AG08395 (cell line): ENCODE results near the gene ERGIC1.
A peak's percentile ranks its signal among the peaks of the same experiment; 100 is the strongest.

Source experiments
- DNase-seq: peaks from one replicate; pipeline ENCODE4 v3.0.0; 2012; ENCODE audit warnings: mixed read lengths, low spot score

The ERGIC1 gene

DNA sequence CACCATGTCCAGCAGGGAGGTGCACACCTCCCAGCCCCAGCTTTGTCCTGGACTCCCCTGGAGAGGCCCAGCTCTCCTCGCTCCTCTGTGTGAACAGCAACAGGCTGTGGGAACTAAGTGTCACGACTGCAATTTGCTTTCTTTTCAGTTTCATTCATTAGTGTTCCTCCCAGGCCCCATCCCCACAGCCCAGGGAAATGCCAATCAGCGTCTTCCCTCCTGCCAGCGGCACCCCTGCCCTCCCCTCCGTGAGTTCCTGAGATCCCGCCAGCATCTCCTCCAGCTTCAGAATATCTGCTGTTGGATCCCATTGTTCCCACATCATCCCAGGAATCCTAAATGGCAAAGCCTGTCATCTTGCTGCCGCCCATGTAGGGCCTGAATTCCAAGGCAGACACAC is 112.1 kb downstream of the ERGIC1 start:
- no peak for DNase-seq

DNA sequence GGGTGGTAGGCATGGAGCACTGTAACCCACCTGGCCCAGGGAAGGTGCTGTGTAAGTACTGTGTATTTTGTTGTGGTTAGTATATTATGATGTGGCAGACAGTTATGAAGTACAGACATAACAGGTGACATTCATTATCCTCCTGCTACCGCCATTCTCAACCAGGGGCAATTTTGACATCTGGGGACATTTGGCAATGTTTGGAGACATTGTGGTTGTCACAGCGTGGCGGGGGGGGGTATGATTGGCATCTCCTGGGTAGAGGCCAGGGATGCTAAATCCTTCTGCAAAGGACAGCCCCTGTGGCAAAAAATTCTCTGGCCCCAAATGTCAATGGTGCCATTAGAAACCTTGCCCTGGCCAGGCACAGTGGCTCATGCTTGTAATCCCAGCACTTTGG is 115.4 kb downstream of the ERGIC1 start:
- DNase-seq: no peak

DNA sequence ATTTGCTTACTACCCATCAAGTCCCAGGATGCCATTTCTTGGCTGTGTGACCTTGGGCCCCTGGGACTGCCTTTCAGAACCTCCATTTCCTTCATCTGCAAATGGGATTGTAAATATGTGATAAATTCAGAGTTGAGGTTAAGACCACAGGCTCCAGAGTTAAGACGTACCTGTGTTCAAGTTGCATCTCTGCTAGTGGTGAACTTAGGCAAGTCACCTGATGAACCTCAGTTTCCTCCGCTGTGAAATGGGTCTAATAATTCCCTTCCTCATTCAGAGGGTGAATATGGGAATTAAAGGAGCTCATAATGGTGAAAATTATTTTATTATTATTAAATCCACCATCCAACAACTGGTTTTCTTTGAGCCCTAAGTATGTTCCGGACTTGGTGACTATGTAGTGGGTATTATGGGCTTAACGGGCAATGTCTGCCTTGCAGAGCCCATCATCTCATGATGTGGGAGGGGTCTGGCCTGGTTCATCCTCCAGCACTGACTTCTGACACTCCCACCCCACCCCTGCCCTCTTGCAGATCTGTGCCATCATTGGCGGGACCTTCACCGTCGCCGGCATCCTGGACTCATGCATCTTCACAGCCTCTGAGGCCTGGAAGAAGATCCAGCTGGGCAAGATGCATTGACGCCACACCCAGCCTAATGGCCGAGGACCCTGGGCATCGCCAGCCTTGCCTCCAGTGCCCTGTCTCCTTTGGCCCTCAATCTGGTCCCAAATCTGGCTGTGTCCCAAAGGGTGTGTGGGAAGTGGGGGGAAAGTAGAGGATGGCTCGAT is 116.3 kb downstream of the ERGIC1 start:
- no peak for DNase-seq

DNA sequence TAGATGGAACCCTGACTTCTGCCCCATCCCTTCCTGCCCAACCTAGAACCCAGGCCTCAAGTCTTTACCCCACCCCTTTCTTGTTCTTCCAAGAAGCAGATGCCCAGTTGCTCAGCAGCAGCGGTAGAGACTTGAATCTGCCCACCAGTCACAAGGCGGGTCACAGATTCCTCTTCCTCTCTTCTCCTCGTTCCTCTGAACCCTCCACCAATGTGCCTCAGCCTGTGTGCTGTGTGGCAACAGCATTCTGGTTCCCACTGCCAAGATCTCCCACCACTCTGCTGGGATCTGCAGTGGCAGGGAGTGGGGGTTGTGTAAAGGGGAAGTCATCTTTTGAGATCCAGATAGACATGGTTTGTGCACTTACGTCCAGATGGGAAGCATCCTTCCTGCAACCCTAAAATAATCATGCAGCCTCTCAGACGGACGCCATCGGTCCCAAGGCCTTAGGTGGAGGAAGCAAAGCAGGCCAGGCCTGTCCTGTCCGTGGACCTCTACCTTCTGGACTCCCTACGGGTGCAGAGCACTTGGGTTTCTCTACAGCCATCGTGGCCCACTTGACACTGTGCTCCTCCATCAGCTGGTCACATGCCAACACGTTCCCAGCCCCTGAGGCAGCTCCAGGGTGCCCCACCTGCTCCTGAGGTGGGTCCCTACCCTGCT is 117.5 kb downstream of the ERGIC1 start:
- no peak for DNase-seq

DNA sequence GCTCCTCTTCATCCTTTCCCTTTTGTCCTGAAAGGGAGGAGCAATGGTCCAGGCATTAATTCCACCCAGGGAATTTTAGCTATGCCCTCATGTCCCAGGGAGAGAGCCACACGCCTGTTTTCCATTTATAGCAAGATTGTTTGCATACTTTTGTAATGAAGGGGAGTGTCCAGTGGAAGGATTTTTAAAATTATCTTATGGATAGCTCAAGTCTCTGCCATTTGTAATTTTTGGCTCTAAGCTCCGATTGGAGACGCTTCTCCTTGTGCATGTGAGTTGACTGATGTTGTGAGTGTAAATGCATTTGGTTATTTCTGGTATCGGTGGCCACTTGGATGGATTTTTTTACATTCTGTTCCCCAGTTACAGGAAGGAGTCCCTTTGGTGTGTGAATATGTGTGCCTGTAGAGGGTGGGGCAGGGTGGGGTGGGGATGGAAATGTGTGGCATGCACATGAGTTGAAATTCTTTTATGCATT is 118.0 kb downstream of the ERGIC1 start:
- peak; percentile 70 for DNase-seq

DNA sequence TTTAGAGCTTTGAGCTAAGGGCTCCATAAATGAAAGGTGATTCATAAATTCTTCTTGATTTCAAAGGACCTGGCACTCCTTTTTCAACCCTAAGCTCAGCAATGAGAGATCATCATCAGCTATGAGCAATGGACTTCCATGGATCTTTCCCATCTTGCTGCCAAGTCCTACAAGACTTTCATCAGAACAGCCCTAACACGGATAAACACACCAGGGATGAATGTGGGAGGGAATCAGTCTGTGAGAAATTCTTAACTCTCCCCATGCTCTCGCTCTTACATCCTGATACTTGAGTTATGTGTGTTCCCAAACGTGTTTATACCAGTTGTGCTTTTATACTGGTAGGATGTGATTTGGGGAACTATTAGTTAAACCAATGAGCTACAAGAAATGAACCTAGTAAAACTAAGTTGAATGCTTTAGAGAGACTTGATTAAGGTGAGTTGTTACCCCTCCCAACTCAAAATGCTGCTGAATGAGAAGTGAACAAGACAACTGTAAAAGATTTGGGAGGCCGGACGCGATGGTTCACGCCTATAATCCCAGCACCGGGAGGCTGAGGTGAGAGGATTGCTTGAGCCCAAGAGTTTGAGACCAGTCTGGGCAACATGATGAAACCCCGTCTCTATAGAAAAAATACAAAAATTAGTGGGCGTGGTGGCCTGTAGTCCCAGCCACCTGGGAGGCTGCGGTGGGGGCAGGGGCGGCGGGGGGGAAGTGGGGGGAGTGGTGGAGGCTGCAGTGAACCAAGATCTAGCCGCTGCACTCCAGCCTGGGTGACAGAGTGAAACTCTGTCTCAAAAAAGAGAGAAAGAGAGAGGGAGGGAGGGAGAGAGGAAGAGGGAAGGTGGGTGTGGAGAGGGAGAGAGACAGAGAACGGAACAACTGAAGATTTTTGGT is 120.0 kb downstream of the ERGIC1 start:
- peak; percentile 77 for DNase-seq

DNA sequence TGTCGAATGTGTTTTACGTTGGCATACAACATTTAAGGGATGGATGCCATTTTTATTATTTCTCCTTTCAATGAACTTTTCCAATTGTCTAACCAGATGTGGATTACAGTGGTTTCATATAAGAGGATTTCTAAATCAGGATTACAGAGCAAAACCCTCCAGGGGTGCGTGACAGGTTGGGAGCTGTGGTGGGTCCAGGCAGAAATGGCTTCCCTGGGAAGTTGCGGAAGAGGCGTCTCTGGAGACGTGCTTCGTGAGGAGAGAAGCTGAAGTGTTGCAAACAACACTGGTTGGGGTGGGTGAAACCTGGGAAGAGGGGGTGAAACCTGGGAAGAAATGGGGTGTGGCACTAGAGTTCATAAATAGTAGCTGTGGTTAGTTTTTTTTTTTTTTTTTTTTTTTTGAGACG is 120.7 kb downstream of the ERGIC1 start:
- no peak for DNase-seq

DNA sequence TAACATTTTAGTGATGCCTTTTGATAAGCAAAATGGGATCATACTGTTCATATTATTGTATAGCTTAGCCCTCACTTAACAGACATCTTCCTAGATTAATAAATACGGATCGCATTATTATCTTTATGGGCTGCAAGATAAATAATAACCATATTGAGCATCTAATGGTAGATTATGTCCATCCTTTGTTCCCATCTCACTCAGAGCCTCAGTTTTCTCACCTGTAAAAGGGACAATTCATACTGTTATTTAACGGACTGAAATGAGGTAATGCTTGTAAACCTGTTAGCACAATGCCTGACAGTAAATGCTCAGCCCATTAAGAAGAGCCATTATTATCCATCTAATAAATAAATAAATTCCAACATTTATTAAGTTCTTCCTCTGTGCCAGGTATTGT is 122.2 kb downstream of the ERGIC1 start:
- no peak for DNase-seq

DNA sequence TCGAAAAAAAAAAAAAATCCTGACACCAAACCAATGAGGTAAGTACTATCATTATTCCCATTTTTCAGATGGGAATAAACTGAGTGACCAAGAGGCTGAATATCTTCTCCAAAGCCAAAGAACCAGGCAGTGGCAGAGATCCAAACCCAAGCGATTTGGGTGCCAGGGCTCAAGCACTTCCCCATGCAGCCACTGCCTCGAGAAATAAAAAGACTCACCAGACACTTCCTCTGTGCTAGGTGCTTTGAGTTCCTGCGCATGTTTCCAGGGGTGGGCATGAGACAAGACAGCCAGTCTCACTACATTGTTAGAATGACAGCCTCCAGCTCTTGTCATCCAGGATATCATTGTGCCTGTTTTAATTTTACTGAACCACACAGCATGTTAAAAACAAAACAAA is 122.9 kb downstream of the ERGIC1 start:
- DNase-seq: no peak

DNA sequence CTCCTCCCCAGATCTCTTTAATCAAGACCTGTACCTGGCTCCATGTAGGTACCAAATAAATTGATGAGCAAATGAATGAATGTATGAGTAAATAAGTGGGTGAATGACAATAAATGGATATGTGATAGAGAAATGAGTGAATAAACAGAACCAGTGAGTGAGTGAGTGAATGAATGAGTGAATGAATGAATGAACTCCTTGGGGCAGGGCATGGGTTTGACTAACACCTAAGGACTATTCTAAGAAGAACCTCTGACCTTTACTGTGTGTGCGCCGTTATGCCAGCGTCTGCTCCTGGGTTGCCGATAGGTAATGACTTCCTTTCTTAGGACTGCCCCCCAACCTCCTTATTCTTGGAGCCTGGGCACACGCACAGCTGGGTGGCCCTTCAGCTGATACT is 123.4 kb downstream of the ERGIC1 start:
- no peak for DNase-seq

DNA sequence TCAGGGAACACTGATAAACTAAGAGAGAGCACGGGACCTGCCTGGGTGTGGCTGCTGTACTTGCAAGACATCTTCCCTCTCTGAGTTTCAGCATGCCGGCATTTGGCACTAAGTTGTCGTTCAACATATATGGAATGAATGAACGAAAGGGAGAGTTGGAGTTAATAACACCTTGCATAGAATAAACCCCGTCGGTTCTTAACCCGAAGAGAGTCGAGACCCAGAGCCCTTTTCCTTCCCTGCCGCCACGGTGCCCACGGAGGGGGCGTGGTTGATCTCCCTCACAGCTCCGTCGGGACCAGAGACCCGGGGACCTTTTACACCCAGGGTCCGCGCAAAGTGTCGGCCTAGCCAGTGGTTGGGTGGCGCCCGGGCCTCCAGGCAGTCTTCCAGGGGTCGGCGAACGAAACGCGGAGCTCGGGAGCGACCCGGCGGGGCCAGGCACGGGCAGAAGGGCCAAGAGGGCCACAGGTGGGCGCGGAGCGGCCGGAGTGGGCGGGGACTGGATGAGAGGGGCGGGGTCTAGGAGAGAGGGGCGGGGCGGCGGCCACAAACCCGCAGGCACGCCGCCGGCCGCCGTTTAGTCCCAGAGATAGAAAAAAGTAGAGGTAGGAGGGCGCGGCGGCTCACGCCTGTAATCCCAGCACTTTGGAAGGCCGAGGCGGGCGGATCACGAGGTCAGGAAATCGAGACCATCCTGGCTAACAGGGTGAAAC is 124.4 kb downstream of the ERGIC1 start:
- peak; percentile 77 for DNase-seq

DNA sequence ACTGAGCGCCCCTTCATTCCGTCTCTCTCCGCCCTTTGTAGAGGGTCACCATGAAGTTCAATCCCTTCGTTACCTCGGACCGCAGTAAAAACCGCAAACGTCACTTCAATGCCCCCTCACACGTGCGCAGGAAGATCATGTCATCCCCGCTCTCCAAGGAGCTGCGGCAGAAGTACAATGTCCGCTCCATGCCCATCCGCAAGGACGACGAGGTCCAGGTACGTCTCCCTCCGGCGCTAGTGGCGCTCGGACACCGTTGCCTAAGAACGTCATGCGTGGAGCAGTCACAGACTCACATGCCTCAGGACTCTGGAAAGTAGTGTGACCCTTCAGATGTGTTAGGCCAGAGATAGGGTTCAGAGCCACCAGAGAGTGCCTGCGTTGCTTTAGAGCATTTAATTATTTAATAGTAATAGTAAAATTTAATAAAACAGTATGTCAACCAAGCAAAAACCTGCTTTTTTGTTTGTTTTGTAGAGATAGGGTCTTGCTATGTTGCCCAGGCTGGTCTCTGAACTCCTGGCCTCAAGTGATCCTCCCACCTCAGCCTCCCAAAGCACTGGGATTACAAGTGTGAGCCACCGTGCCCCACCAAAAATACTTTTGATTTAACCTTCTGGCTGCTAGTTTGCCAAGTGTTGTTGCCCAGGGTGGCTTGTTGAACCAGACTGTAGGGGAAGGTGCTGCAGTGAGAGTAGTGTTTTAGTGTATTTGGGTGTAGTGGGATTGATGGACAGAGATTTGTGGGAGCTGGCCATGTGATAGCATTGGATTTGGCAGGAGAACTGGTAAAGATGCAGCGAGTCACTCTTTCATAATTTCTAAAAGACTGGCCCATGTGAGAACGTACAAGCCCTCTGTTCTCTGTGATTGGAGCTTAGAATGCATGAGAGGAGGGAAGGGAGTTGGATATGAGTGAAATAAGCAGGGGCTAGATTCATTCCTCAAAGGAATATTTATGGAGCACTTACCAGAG is 126.1 kb downstream of the ERGIC1 start:
- DNase-seq: no peak

DNA sequence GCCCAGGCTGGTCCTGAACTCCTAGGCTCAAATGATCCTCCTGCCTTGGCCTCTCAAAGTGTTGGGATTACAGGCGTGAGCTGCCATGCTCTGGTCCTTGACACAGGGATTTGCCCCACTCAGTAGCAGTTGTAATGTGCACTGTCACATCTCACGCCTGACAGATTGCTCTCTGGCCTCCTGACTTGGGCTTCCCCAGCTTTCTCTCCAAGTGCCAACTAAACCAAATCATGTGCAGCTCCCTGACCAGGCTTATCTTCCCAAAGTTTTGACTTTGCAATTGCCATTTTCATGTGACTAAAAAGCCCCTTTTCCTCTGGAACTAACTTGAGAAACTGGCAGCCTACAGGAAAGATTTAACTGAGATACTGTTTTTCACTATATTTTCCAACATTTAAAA is 135.9 kb downstream of the ERGIC1 start:
- DNase-seq: no peak

DNA sequence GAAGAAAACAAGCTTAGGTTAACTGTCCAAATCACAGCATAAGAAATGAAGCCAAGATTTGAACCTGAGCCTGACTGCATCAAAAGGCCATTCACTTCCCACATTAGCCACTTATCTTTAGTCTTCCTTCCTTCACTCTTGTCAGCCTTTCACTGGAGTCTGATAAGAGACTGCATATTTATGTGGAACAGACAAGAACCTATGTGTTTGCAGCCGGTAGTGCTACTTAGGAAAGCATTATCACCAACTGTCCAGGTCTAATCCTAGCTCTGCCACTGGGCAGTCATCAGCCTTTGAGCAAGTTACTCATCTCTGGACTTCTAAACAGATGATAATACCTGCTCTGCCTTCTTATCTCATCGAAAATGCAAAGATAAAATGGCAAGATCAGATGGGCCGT is 137.4 kb downstream of the ERGIC1 start:
- DNase-seq: no peak

DNA sequence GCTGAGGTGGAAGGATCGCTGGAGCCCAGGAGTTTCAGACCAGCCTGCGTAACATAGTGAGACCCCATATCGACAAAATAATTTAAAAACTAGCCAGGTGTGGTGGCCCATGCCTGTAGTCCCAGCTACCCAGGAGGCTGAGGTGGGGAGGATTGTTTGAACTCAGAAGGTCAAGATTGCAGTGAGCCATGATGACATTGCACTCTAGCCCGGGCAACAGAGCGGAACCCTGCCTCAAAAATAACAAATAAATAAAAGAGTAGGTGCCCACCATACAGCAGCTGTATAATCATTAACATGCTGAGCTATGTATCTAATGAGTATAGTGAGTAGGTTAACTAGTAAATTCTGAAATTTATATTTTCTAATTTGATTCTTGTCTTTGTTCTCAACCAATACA is 138.5 kb downstream of the ERGIC1 start:
- no peak for DNase-seq

DNA sequence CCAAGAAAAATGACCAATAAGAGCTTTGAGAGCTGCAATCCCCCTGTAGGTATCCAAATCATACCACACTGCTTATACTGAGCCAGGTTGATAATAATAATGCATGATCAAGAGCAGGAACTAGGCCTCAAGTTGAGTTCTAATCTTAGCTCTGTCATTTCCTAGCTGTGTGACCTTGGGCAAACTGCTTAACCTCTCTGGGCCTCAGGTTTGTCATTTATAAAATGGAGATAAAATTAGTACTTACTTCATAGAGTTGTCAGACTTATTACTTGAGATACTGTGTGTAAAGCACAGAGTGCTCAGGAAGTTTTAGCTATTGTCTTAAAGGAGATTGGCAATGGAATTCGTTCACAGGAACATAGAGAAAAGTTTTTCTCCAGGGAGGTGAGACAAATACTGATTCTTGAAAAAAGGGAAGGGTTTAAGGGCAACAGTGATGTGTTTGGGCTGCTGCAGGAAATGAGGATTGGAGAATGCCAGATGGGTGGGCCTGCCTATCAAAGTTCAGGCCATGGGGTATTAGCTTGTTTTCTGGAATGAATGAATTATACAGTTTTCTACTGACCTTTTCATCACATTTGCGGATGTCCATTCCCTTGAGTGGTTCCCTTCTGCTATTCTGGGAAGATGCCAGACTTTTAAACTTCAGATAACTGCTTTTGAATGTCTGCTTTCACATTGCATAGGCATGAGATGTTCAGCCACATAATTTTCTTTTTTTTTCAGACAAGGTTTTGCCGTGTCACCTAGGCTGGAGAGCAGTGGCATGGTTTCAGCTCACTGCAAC is 139.3 kb downstream of the ERGIC1 start:
- DNase-seq: no peak

DNA sequence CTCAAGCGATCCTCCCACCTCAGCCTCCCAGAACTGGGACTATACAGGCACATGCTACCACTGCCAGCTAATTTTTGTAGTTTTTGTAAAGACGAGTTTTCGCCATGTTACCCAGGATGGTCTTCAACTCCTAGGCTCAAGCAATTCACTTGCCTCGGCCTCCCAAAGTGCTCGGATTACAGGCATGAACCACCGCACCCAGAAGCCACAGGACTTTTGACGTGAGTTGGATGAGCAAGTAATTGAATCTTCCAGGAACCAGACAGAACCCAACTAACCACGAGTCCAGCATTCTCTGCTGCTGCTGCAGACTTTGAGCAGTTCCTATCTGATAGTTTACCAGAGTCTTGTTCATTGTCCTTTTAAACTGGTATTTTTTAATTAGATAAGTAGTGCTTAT is 139.9 kb downstream of the ERGIC1 start:
- DNase-seq: no peak

DNA sequence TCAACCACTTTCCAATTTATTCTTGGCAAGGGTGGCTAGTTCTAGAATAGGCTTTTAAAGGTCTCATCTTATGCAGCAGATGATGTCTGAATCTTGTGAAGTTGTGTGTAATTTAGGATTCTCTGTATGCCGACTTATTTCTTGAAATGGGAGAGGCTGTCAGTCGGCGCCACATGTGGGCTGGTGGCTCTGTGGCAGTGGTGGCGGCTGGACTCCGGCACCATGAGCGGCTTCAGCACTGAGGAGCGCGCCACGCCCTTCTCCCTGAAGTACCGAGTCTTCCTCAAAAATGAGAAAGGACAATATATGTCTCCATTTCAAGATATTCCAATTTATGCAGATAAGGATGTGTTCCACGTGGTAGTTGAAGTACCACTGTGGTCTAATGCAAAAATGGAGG is 141.2 kb downstream of the ERGIC1 start:
- DNase-seq: no peak

DNA sequence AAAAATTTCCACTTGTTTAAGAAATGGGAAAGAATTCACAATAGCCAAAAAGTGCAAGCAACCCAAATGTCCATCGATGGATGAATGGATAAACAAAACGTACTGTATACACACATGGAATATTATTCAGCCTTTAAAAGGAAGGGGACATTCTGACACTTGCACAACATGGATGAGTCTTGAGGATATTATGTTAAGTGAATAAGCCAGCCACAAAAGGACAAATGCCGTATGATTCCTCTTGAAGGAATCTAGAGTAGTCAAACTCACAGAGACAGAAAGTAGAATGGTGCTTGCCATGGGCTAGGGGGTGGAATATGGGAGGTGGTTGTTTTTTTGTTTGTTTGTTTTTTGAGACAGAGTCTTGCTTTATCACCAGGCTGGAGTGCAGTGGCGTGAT is 145.7 kb downstream of the ERGIC1 start:
- DNase-seq: no peak

DNA sequence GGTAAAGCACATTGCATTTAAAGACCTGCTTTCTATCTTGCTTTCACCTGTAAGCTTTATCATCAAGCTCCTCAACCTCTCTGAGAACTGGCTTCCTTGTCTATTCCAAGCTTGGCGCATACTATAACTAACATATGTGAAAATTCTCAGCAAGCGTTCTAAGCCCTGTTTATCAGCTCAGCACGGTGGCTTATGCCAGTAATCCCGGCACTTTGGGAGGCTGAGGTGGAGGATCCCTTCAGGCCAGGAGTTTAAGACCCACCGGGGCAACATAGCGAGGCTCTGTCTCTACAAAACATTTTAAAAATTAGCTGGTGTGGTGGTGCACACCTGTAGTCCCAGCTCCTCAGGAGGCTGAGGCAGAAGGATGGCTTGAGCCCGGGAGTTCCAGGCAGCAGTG is 147.9 kb downstream of the ERGIC1 start:
- DNase-seq: no peak
